Islet precursor cell (in vitro differentiated cells): ENCODE measurements around the gene C14orf180.

Experiments
- DNase-seq: peaks from one replicate; pipeline ENCODE4 v3.0.0-alpha.2; 2018

Gene C14orf180

GRCh38 chr14:104550340-104550860, 29.2 kb upstream of the C14orf180 start:
- DNase-seq, result no peak

GRCh38 chr14:104550861-104551728, 28.5 kb upstream of the C14orf180 start:
- DNase-seq, result peak; percentile 38

- DNase-seq, result peak; percentile 55
Measured at GRCh38 chr14:104551851-104552737, 27.5 kb upstream of the C14orf180 start.

- peak; percentile 38 for DNase-seq
Measured at GRCh38 chr14:104552738-104553125, 26.8 kb upstream of the C14orf180 start.

- DNase-seq, result peak; percentile 36
Measured at GRCh38 chr14:104553166-104554087, 26.1 kb upstream of the C14orf180 start.

GRCh38 chr14:104554088-104554607, 25.4 kb upstream of the C14orf180 start:
- DNase-seq, result peak; percentile 44

GRCh38 chr14:104554608-104555429, 24.7 kb upstream of the C14orf180 start:
- no peak for DNase-seq

- DNase-seq, result no peak
Measured at GRCh38 chr14:104555430-104556255, 23.9 kb upstream of the C14orf180 start.

GRCh38 chr14:104556256-104557021, 23.1 kb upstream of the C14orf180 start:
- DNase-seq, result no peak

- no peak for DNase-seq
Measured at GRCh38 chr14:104557086-104557485, 22.5 kb upstream of the C14orf180 start.

GRCh38 chr14:104557766-104558165, 21.8 kb upstream of the C14orf180 start:
- DNase-seq, result no peak

- DNase-seq, result no peak
Measured at GRCh38 chr14:104558231-104559027, 21.1 kb upstream of the C14orf180 start.

- no peak for DNase-seq
Measured at GRCh38 chr14:104559028-104559803, 20.3 kb upstream of the C14orf180 start.

- no peak for DNase-seq
Measured at GRCh38 chr14:104559804-104560585, 19.6 kb upstream of the C14orf180 start.

GRCh38 chr14:104560586-104560945, 19.0 kb upstream of the C14orf180 start:
- DNase-seq, result no peak

GRCh38 chr14:104561124-104561557, 18.4 kb upstream of the C14orf180 start:
- DNase-seq, result no peak
